Measurements from ENCODE around the gene PPIB.
"Not testable (repeated sequence)": the region's sequence is repeated elsewhere in the genome, so short reads cannot be mapped to it uniquely, and the experiment has no call there.

PPIB gene

DNA sequence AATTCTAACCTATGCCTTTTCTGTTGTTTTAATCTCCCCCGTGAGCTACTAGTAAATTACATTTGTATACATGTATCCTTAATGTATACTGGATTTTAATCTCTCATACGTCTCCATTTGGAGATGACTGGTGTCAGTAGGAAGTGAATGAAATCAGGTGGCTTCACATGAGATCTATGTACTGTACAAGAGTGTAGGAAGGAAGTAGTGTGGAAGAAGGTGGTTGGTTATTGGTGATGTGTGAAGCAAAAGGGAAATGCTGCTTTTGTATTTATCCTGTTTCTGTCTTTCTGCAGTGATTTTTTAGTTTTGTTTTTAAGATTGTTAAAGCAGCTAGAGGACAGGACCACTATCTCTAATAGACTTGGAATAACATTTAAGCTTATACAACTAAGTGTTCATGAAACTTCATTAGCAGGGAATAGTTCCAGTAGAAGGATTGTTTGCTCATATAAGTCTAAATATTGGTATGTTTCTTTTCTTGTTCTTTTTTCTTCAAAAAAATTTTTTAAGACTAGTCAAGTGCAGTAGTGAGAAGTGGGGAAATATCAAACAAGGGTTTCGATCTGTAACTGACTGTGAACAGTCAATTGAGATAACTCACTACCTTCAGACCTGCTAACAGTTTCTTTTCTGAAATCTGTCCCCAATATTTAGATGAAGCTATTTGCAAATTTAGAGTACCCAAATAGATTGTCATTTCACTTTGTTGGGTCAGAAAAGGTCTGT, 51.7 kb downstream of the PPIB start:
- Histone ChIP-seq H3K4me3 (ENCODE audit: low read depth, low read length) (no peak overlapping the region), H3K4me1 (ENCODE audit: control insufficient read depth, insufficient read depth, low read length) (peaks cover 7% of the 10 kb centered on the region), H3K9me3 (ENCODE audit: control insufficient read depth, insufficient read depth, low read length) (no peaks in the 10 kb centered on the region), H3K36me3 (ENCODE audit: control insufficient read depth, insufficient read depth, low read length) (no peaks in the 10 kb centered on the region), H3K9ac (ENCODE audit: low read depth, low read length) (no peak overlapping the region), H3K27me3 (ENCODE audit: control insufficient read depth, insufficient read depth, low read length) (no peaks in the 10 kb centered on the region)

DNA sequence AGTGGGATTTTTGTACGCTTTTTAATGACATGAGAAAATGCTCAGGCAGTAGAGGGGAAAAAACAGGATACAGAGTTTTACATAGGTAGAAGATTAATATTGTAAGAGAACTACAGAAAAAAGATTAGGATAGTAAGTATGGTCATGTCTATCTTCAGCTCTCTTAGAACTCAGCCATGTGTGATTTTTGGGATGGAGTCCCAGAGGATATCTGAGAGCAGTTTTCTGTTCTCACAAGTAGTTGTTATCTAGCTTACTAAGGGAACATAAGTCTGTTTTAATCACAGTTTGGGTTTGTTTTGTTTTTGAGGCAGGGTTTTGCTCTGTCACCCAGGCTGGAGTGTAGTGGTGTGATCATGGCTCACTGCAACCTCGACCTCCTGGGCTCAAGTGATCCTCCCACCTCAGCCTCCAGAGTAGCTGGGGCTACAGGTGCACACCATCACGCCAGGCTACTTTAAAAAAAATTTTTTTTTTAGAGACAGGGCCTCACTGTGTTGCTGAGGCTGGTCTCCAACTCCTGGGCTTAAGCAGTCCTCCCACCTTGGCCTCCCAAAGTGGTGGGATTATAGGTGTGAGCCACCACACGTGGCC, 52.6 kb downstream of the PPIB start:
- H3K4me3 ChIP-seq (ENCODE audit: low read depth, low read length); H3K36me3 ChIP-seq (ENCODE audit: control insufficient read depth, insufficient read depth, low read length): not testable (repeated sequence)

DNA sequence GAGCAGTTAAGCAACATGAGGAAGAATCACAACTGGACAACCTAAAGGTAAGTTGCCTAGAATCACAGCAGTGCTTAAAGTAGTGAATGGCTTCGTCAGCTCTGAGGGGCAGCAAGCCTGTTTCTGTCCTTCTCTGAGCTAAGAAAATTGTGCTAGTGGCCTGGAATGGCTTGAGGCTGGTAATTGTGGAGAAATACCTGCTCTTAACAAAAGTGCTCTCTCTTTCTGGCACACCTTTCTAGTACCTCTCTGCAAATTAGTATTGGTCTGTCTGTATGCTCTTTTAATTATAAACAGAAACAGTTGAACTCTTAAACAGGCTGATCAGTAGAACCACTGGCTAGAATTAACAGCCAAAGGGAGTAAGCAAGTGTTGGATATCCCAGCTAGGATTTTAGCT, 55.5 kb downstream of the PPIB start:
- H3K9ac ChIP-seq (ENCODE audit: low read depth, low read length), result no peak overlapping the region
- no peaks in the 10 kb centered on the region for H3K36me3 ChIP-seq (ENCODE audit: control insufficient read depth, insufficient read depth, low read length)
- H3K4me3 ChIP-seq (ENCODE audit: low read depth, low read length), result no peak overlapping the region
- H3K27me3 ChIP-seq (ENCODE audit: control insufficient read depth, insufficient read depth, low read length), result no peaks in the 10 kb centered on the region
- no peaks in the 10 kb centered on the region for H3K9me3 ChIP-seq (ENCODE audit: control insufficient read depth, insufficient read depth, low read length)
- peaks cover 4% of the 10 kb centered on the region for H3K4me1 ChIP-seq (ENCODE audit: control insufficient read depth, insufficient read depth, low read length)

More for the DNA sequence above, 52.6 kb downstream of the PPIB start:
- not testable (repeated sequence) for H3K9ac ChIP-seq (ENCODE audit: low read depth, low read length); H3K4me1 ChIP-seq (ENCODE audit: control insufficient read depth, insufficient read depth, low read length); H3K9me3 ChIP-seq (ENCODE audit: control insufficient read depth, insufficient read depth, low read length); H3K27me3 ChIP-seq (ENCODE audit: control insufficient read depth, insufficient read depth, low read length)
